ENCODE data around the gene SELE. TPM values are rescaled to one million over a fixed set of nuclear protein-coding genes. Genes with fewer than 3 reads are reported as not detected.

The SELE gene
- 0.84 TPM for polyA plus RNA-seq
- long read RNA-seq, donor 1: 0 reads
- long read RNA-seq, donor 2: 0 reads
- long read RNA-seq, donor 3: 0 reads
- long read RNA-seq, donor 4: 0 reads
- long read RNA-seq, donor 5: 0 reads
- long read RNA-seq, donor 6: 0 reads
- long read RNA-seq, donor 7: 0 reads
- long read RNA-seq, donor 8: 0 reads
- long read RNA-seq, donor 9: 0 reads
- long read RNA-seq, donor 10: 0 reads
- long read RNA-seq, donor 11, partial matches to known transcripts: 0 of 1 reads
- long read RNA-seq, donor 11, other reads (novel, unspliced or antisense): 0 of 1 reads

- 100% methylated on average over 1 of the region's 7 CpGs for WGBS (ENCODE audit: insufficient coverage, low lambda C conversion rate)
- Histone ChIP-seq H3K36me3 (ENCODE audit: control insufficient read depth, insufficient read depth, low read length) (no peaks in the 10 kb centered on the region), H3K27ac (ENCODE audit: low read length) (no peak within 1 kb of the TSS)
Measured at GRCh38 chr1:169733924-169734323, at the start of gene SELE. SELE (minus strand) TSS chr1:169734079; CDS start chr1:169733612, 467 bp downstream.

GRCh38 chr1:169782596-169782995 lies 48.7 kb upstream of the SELE start:
- Histone ChIP-seq H3K9me3 (ENCODE audit: control insufficient read depth, low read depth, low read length) (no peaks in the 10 kb centered on the region), H3K4me3 (ENCODE audit: low read length) (no peak overlapping the region), H3K4me1 (ENCODE audit: control insufficient read depth, insufficient read depth, low read length) (no peaks in the 10 kb centered on the region), H3K27ac (ENCODE audit: low read length) (no peak overlapping the region), H3K36me3 (ENCODE audit: control insufficient read depth, insufficient read depth, low read length) (no peaks in the 10 kb centered on the region), H3K27me3 (ENCODE audit: control insufficient read depth, insufficient read depth, low read length) (peaks cover 9% of the 10 kb centered on the region)
- 74% methylated on average over 2 of the region's 3 CpGs for WGBS (ENCODE audit: insufficient coverage, low lambda C conversion rate)
- DNase-seq: no peak

More at GRCh38 chr1:169733924-169734323, at the start of gene SELE:
- H3K4me3 ChIP-seq (ENCODE audit: low read length): no peak within 1 kb of the TSS
- DNase-seq: no peak
- no peaks in the 10 kb centered on the region for H3K4me1 ChIP-seq (ENCODE audit: control insufficient read depth, insufficient read depth, low read length)
- H3K27me3 ChIP-seq (ENCODE audit: control insufficient read depth, insufficient read depth, low read length): peaks cover 8% of the 10 kb centered on the region
- H3K9me3 ChIP-seq (ENCODE audit: control insufficient read depth, low read depth, low read length): no peaks in the 10 kb centered on the region

- no peak overlapping the region for H3K4me3 ChIP-seq (ENCODE audit: low read length)
- no peak overlapping the region for H3K27ac ChIP-seq (ENCODE audit: low read length)
- no peaks in the 10 kb centered on the region for H3K36me3 ChIP-seq (ENCODE audit: control insufficient read depth, insufficient read depth, low read length)
- DNase-seq: no peak
- no peaks in the 10 kb centered on the region for H3K9me3 ChIP-seq (ENCODE audit: control insufficient read depth, low read depth, low read length)
- no peaks in the 10 kb centered on the region for H3K4me1 ChIP-seq (ENCODE audit: control insufficient read depth, insufficient read depth, low read length)
- WGBS (ENCODE audit: insufficient coverage, low lambda C conversion rate): no CpG with 5 or more reads among the region's 4 CpGs
- peaks cover 5% of the 10 kb centered on the region for H3K27me3 ChIP-seq (ENCODE audit: control insufficient read depth, insufficient read depth, low read length)
Measured at GRCh38 chr1:169779970-169780369, 46.1 kb upstream of the SELE start.

GRCh38 chr1:169779150-169779549 lies 45.3 kb upstream of the SELE start:
- no peaks in the 10 kb centered on the region for H3K4me1 ChIP-seq (ENCODE audit: control insufficient read depth, insufficient read depth, low read length)
- H3K9me3 ChIP-seq (ENCODE audit: control insufficient read depth, low read depth, low read length): no peaks in the 10 kb centered on the region
- peaks cover 5% of the 10 kb centered on the region for H3K27me3 ChIP-seq (ENCODE audit: control insufficient read depth, insufficient read depth, low read length)
- no peaks in the 10 kb centered on the region for H3K36me3 ChIP-seq (ENCODE audit: control insufficient read depth, insufficient read depth, low read length)
- H3K27ac ChIP-seq (ENCODE audit: low read length): no peak overlapping the region
- no peak overlapping the region for H3K4me3 ChIP-seq (ENCODE audit: low read length)
- DNase-seq: no peak

- Histone ChIP-seq H3K27ac (ENCODE audit: low read length) (no peak overlapping the region), H3K4me1 (ENCODE audit: control insufficient read depth, insufficient read depth, low read length) (no peaks in the 10 kb centered on the region), H3K27me3 (ENCODE audit: control insufficient read depth, insufficient read depth, low read length) (peaks cover 4% of the 10 kb centered on the region), H3K36me3 (ENCODE audit: control insufficient read depth, insufficient read depth, low read length) (no peaks in the 10 kb centered on the region), H3K9me3 (ENCODE audit: control insufficient read depth, low read depth, low read length) (no peaks in the 10 kb centered on the region), H3K4me3 (ENCODE audit: low read length) (no peak overlapping the region)
- WGBS (ENCODE audit: insufficient coverage, low lambda C conversion rate): no CpG with 5 or more reads among the region's 3 CpGs
- DNase-seq: no peak
Measured at GRCh38 chr1:169776440-169776839, 42.6 kb upstream of the SELE start.

- 80% methylated on average over 1 of the region's 2 CpGs for WGBS (ENCODE audit: insufficient coverage, low lambda C conversion rate)
- no peak for DNase-seq
- Histone ChIP-seq H3K9me3 (ENCODE audit: control insufficient read depth, low read depth, low read length) (no peaks in the 10 kb centered on the region), H3K4me1 (ENCODE audit: control insufficient read depth, insufficient read depth, low read length) (peaks cover 1% of the 10 kb centered on the region), H3K36me3 (ENCODE audit: control insufficient read depth, insufficient read depth, low read length) (no peaks in the 10 kb centered on the region), H3K27ac (ENCODE audit: low read length) (no peak overlapping the region), H3K27me3 (ENCODE audit: control insufficient read depth, insufficient read depth, low read length) (peaks cover 3% of the 10 kb centered on the region), H3K4me3 (ENCODE audit: low read length) (no peak overlapping the region)
Measured at GRCh38 chr1:169768161-169768560, 34.3 kb upstream of the SELE start.

GRCh38 chr1:169765580-169766331 lies 31.9 kb upstream of the SELE start:
- no peaks in the 10 kb centered on the region for H3K27me3 ChIP-seq (ENCODE audit: control insufficient read depth, insufficient read depth, low read length)
- no peaks in the 10 kb centered on the region for H3K9me3 ChIP-seq (ENCODE audit: control insufficient read depth, low read depth, low read length)
- WGBS (ENCODE audit: insufficient coverage, low lambda C conversion rate): 15% methylated on average over 2 of the region's 7 CpGs
- no peaks in the 10 kb centered on the region for H3K36me3 ChIP-seq (ENCODE audit: control insufficient read depth, insufficient read depth, low read length)
- DNase-seq: peak in 1 of 2 donors; percentile 4
- H3K4me1 ChIP-seq (ENCODE audit: control insufficient read depth, insufficient read depth, low read length): peaks cover 5% of the 10 kb centered on the region
- H3K4me3 ChIP-seq (ENCODE audit: low read length): no peak overlapping the region
- no peak overlapping the region for H3K27ac ChIP-seq (ENCODE audit: low read length)

- H3K4me1 ChIP-seq (ENCODE audit: control insufficient read depth, insufficient read depth, low read length): peaks cover 5% of the 10 kb centered on the region
- no peaks in the 10 kb centered on the region for H3K27me3 ChIP-seq (ENCODE audit: control insufficient read depth, insufficient read depth, low read length)
- no peak overlapping the region for H3K27ac ChIP-seq (ENCODE audit: low read length)
- no peak overlapping the region for H3K4me3 ChIP-seq (ENCODE audit: low read length)
- no peaks in the 10 kb centered on the region for H3K9me3 ChIP-seq (ENCODE audit: control insufficient read depth, low read depth, low read length)
- no peak for DNase-seq
- 100% methylated on average over 1 of the region's 1 CpG for WGBS (ENCODE audit: insufficient coverage, low lambda C conversion rate)
- H3K36me3 ChIP-seq (ENCODE audit: control insufficient read depth, insufficient read depth, low read length): no peaks in the 10 kb centered on the region
Measured at GRCh38 chr1:169764919-169765318, 31.0 kb upstream of the SELE start.

GRCh38 chr1:169762699-169763098 lies 28.8 kb upstream of the SELE start:
- no peaks in the 10 kb centered on the region for H3K27me3 ChIP-seq (ENCODE audit: control insufficient read depth, insufficient read depth, low read length)
- H3K4me3 ChIP-seq (ENCODE audit: low read length): no peak overlapping the region
- peaks cover 5% of the 10 kb centered on the region for H3K4me1 ChIP-seq (ENCODE audit: control insufficient read depth, insufficient read depth, low read length)
- DNase-seq: peak in 1 of 2 donors; percentile 17
- no CpG with 5 or more reads among the region's 1 CpG for WGBS (ENCODE audit: insufficient coverage, low lambda C conversion rate)
- H3K9me3 ChIP-seq (ENCODE audit: control insufficient read depth, low read depth, low read length): no peaks in the 10 kb centered on the region
- H3K27ac ChIP-seq (ENCODE audit: low read length): no peak overlapping the region
- no peaks in the 10 kb centered on the region for H3K36me3 ChIP-seq (ENCODE audit: control insufficient read depth, insufficient read depth, low read length)

GRCh38 chr1:169759038-169759437 lies 25.2 kb upstream of the SELE start:
- H3K36me3 ChIP-seq (ENCODE audit: control insufficient read depth, insufficient read depth, low read length): no peaks in the 10 kb centered on the region
- WGBS (ENCODE audit: insufficient coverage, low lambda C conversion rate): 100% methylated on average over 1 of the region's 3 CpGs

More at GRCh38 chr1:169759038-169759437, 25.2 kb upstream of the SELE start:
- no peak for DNase-seq
- H3K9me3 ChIP-seq (ENCODE audit: control insufficient read depth, low read depth, low read length): no peaks in the 10 kb centered on the region
- no peaks in the 10 kb centered on the region for H3K27me3 ChIP-seq (ENCODE audit: control insufficient read depth, insufficient read depth, low read length)
- no peak overlapping the region for H3K4me3 ChIP-seq (ENCODE audit: low read length)
- peaks cover 5% of the 10 kb centered on the region for H3K4me1 ChIP-seq (ENCODE audit: control insufficient read depth, insufficient read depth, low read length)
- no peak overlapping the region for H3K27ac ChIP-seq (ENCODE audit: low read length)
